GM10266 (cell line): ENCODE measurements around the gene FYB2.
A peak's percentile ranks its signal among the peaks of the same experiment; 100 is the strongest.

Experiments
- DNase-seq: peaks from one replicate; pipeline ENCODE4 v3.0.0; 2012; ENCODE audit errors: extremely low spot score
- TF ChIP-seq, protein P1 (sequence below): IDR thresholded peaks from 2 replicates; pipeline ENCODE4 v1.5.1; 2012; ENCODE audit warnings: mild to moderate bottlenecking, low read depth; ENCODE audit not compliant: control insufficient read depth, insufficient read depth; ENCODE audit errors: missing control alignments

Gene FYB2

DNA sequence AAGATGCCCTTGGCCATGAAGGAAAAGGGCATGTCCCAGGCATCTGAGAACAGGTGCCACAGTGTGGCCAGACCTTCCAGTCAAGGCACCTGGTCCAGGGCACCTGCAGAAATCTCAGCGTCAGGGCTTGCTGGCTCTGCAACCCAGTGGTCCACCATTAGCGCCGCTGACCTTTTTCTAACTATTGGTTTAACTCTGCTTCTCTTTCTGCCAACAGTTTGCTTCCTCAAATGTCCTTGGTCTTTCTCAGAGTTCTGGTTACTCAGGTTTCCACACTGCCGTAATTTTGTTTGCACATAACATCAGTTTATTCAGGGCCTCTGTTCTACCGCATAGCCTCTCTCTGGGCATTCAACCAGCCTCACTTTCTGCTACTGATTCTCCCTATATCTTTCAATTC lies 16.5 kb upstream of the FYB2 start:
- TF ChIP-seq, protein P1, sequence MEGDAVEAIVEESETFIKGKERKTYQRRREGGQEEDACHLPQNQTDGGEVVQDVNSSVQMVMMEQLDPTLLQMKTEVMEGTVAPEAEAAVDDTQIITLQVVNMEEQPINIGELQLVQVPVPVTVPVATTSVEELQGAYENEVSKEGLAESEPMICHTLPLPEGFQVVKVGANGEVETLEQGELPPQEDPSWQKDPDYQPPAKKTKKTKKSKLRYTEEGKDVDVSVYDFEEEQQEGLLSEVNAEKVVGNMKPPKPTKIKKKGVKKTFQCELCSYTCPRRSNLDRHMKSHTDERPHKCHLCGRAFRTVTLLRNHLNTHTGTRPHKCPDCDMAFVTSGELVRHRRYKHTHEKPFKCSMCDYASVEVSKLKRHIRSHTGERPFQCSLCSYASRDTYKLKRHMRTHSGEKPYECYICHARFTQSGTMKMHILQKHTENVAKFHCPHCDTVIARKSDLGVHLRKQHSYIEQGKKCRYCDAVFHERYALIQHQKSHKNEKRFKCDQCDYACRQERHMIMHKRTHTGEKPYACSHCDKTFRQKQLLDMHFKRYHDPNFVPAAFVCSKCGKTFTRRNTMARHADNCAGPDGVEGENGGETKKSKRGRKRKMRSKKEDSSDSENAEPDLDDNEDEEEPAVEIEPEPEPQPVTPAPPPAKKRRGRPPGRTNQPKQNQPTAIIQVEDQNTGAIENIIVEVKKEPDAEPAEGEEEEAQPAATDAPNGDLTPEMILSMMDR = no peak

DNA sequence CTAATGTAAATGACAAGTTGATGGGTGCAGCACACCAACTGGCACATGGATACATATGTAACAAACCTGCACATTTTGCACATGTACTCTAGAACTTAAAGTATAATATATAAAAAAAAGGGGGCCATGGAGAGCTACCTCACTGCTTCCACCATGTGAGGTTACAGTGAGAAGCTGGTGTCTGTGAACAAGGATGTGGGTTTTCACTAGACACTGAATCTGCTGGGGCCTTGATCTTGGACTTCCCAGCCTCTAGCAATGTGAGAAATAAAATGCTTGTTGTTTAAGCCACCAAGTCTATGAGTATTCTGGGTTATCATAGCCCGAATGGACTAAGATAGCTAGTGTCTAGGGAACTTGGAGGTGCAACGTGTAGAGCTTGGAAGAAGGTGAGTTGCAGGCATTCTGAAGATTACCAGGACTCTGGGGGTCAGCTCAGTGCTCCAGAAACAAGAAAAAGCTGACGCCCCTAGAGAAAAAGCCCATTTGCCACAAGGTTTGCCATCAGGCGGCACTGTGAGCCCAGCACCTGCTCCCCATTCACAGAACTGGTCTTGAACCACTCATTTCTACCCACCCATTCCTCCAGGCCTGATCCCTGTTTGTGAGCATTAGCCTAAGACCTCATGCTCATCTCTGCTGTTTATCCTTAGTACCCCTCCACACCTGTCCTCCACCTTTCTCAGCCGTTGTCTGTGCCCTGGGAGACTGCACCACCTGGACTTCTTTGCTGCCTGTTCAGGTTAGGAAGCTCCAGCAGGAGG lies 15.1 kb upstream of the FYB2 start:
- no peak for DNase-seq
- TF ChIP-seq, protein P1 = no peak

More for the DNA sequence above, 16.5 kb upstream of the FYB2 start:
- DNase-seq = no peak

DNA sequence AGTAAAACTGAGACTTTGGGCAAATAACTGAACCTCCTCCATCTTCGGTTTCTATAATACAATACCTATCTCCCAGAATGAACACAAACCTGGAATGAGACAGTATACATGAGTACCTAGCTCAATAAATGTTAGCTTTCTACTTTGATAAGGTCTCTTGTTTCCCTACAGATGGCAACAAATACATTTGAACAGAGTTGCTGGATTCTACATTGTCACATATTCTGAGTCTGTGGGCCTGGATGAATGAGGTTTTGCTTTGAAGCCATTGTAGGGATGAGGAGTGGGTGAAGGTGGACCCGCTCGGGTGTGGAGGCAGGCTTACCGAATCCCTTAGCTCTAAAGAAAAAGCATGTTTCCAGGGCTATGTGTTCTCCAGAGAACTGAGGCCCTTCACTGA lies 13.9 kb upstream of the FYB2 start:
- DNase-seq = no peak
- TF ChIP-seq, protein P1 = no peak

DNA sequence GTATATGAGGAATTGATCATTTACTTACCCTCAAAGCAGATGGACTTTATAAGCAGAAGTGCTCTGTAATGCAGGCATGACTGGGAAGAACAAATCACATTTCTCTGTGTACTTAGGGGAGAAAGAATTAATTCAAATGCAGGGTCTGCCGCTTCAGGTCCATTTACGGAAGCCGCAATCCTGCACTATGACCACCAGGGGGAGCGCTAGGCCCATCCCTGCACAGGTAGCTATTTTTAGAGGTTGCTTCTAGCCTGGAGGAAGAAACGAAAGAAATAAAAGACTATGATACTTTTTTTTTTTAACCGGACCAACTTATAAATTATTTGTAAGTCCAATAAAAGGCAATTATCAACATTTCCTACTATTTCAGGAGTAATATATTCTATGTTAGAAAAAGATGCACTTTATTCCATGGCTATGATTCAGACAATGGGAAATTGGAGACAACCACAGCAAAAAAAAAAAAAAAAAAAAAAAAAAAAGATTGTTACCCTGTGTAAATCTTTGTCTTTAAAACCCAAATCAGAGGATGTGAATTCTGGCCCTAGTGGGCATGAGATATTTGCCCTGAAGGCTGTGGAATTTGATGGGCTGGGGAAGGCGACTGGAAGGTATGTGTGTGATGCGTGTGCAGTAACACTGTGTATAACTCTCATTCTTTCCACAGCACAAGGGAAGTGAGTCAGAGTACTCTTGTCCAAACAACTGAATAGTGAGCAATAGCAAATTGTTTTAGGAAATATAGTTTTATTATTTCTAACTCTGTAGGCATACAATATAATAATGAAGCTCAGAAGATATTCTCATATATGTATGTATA lies 12.9 kb upstream of the FYB2 start:
- TF ChIP-seq, protein P1 = peak; percentile 92
- peak; percentile 57 for DNase-seq

DNA sequence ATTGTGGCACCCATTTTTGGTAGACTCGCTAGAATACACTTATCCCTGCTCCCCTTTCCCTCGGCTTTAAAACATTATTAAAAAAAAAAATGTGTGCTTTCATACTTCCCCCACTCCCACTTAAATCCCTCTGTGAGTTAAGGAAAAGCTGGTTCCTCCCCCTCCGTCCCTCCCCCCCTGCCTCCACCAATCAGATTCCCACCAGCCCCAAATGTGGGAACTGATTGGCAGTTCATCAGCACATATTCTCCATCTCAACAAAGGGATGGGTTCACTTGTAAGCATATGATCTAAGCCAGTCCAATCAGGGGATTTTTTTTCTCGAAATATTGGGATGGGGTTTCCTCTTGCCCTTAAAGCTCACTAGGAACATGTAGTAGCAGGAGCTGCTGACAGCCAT lies 10.8 kb upstream of the FYB2 start:
- DNase-seq = no peak
- TF ChIP-seq, protein P1 = no peak

DNA sequence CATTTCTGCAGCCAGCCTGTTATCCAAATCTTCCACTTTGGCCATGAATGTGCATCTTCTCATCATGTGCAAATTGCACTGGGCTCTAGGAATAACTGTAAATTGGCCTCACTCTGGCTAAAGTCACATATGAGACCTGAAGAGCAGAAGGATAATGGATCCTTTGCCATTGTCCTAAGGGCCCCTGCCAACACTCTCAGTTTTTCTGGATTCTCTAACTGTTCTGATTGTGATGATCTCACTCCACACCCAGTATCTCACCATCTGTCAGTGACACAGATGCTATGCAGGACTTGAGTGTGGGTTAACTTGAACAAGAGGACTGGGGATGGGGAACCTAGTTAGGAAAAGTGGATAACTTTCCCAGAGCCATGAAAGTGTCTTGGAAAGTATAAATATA lies 8.5 kb upstream of the FYB2 start:
- TF ChIP-seq, protein P1 = no peak
- no peak for DNase-seq

DNA sequence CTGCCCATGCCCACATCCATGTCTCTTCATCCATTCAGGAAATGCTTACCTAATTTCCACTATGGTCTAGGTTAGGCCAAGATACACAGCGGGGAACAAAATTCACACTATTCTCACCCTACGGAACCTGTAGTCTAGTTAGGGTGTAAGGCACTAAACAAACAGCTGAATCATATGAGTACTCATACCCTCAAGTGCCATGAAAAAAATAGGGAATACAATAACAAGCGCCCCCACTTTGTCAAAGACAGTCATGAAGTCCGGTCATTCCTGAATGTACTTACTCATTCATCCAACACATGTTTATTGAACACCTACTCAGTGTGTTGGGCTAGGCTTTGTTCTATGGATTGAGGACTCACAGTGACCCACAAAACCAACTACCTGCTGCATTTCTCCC lies 6.2 kb upstream of the FYB2 start:
- TF ChIP-seq, protein P1 = no peak
- DNase-seq = no peak
